K562 (cell line): ENCODE data around the gene UNC119. TPM values are rescaled to one million over a fixed set of nuclear protein-coding genes. Genes with fewer than 3 reads are reported as not detected.

Experiments used
- DIDO1 ChIP-seq: fragments of 450-650 bp; IDR thresholded peaks from 2 replicates; pipeline ENCODE4 v1.6.1; 2016; ENCODE audit warnings: low read depth, missing biosample characterization, missing genetic modification characterization
- HNRNPK ChIP-seq: fragments of 200-400 bp; formaldehyde crosslinking; IDR thresholded peaks from one replicate; pipeline ENCODE4 v1.6.1; 2018; ENCODE audit warnings: mild to moderate bottlenecking, low read depth, low read length; ENCODE audit not compliant: poor library complexity, severe bottlenecking
- KHSRP ChIP-seq: fragments of 450-650 bp; IDR thresholded peaks from 2 replicates; pipeline ENCODE4 v1.6.1; 2017
- MECOM ChIP-seq: fragments of 250-450 bp; sonication (Bioruptor Pico); IDR thresholded peaks from 2 replicates; pipeline ENCODE4 v1.8.0; 2022; ENCODE audit warnings: inconsistent platforms
- MXD1 ChIP-seq: fragments of 250-450 bp; sonication (Bioruptor Pico); IDR thresholded peaks from 2 replicates; pipeline ENCODE4 v1.8.0; 2021; ENCODE audit warnings: borderline replicate concordance, mild to moderate bottlenecking, moderate library complexity; ENCODE audit not compliant: poor library complexity, severe bottlenecking
- SMARCC2 ChIP-seq: fragments of 450-650 bp; IDR thresholded peaks from 2 replicates; pipeline ENCODE4 v1.6.1; 2017; ENCODE audit warnings: antibody characterized with exemption, moderate library complexity, mild to moderate bottlenecking, low read depth
- SMC3 ChIP-seq: conservative IDR thresholded peaks from 2 replicates; pipeline ENCODE4 v1.6.1; 2011; ENCODE audit warnings: low read depth, low read length, improper control_type of control experiment; ENCODE audit not compliant: insufficient read depth
- TBP ChIP-seq: optimal IDR thresholded peaks from 2 replicates; pipeline ENCODE3; 2011; ENCODE audit warnings: low read depth, low read length, improper control_type of control experiment
- VEZF1 ChIP-seq: fragments of 200-800 bp; sonication (Bioruptor generic); IDR thresholded peaks from 2 replicates; pipeline ENCODE4 v1.6.1; 2017; ENCODE audit warnings: missing genetic modification characterization, missing compliant biosample characterization
- ZNF431 ChIP-seq: sonication (generic); formaldehyde crosslinking; IDR thresholded peaks from 2 replicates; pipeline ENCODE4 v1.8.0; 2022; ENCODE audit warnings: mild to moderate bottlenecking, missing genetic modification reagents
- polyA plus RNA-seq, 8 experiments: library from polyadenylated mRNA; depleted of rRNA in 4 of 8; stranded (reverse) in 5 of 8; unstranded in 3 of 8; fragments of >200 nt; fragmentation: Nextera tagmentation in 2 of 8; fragmentation: Illumina TruSeq in 1 of 8; extraction: Ambion mirVana in 2 of 8; extraction: Trizol in 1 of 8; gene quantifications; 2 replicates each; pipeline versions ENCODE4 v1.2.1 to v1.2.3, GENCODE V29; 2011 to 2014; ENCODE audit warnings: inconsistent platforms in 1 of 8, missing spikeins in 1 of 8
- total RNA-seq, 7 experiments: library from RNA; depleted of rRNA in 6 of 7; stranded (reverse); fragments of >200 nt in 6 of 7; fragmentation: Illumina TruSeq in 2 of 7; extraction: Trizol in 2 of 7; gene quantifications; 2 replicates each; pipeline versions ENCODE4 v1.2.1 to v1.2.3, GENCODE V29; 2011 to 2021; ENCODE audit warnings: low replicate concordance in 1 of 7
- TF ChIP-seq, protein P1 (sequence below): fragments of 250-450 bp; sonication (Bioruptor Pico); IDR thresholded peaks from 2 replicates; pipeline ENCODE4 v1.8.0; 2021; ENCODE audit warnings: mild to moderate bottlenecking, moderate library complexity
- TF ChIP-seq, protein P2 (sequence below): fragments of 450-650 bp; IDR thresholded peaks from 2 replicates; pipeline ENCODE4 v1.6.1; 2017; ENCODE audit warnings: antibody characterized with exemption
- TF ChIP-seq, protein P3 (sequence below): sonication (generic); formaldehyde crosslinking; IDR thresholded peaks from 2 replicates; pipeline ENCODE4 v1.8.1; 2023; ENCODE audit warnings: mild to moderate bottlenecking, missing genetic modification reagents
- TF ChIP-seq, protein P4 (sequence below): sonication (generic); formaldehyde crosslinking; IDR thresholded peaks from 2 replicates; pipeline ENCODE4 v1.8.0; 2022; ENCODE audit warnings: missing genetic modification reagents, mild to moderate bottlenecking, borderline replicate concordance

Gene UNC119
- total and polyA plus RNA-seq, 9 of the 15 experiments (the other 6 are each of a cell fraction or from before 2014, with no cell fraction given): 0.37 to 47.7 (median 16.3) TPM

DNA sequence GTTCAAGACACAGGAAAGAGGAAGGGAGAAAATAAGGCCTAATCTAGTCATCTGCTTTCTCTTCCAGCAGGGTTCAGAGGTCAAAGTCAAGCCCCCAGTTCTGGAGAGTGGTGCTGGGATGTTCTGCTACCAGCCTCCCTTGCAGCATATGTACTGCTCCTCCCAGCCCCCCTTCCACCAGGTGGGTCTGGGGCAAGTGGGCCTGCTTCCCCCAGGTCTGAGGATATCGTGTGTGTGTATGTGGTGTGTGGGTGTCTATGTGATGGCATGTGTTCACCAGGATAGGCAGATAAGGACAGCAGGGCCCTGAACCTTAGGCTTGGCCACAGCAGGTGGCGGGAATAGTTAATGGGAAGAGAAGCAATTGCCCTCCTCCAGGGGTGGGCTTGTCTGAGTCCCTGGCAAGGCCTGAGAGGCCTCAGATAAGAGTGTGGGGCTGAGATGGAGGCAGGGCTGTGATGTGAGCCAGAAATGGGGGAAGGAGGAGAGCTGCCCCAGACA lies 25.2 kb downstream of the UNC119 start (continued):
- TF ChIP-seq DIDO1 (tag) (no peak), SMARCC2 (peak; percentile 72), MXD1 (CRISPR knock-in tag) (no peak), TBP (no peak), KHSRP (peak; percentile 71; the same call in 1 of the 2 replicates), VEZF1 (CRISPR knock-in tag) (peak; percentile 86), SMC3 (no peak), ZNF431 (no peak), HNRNPK (no peak), MECOM (CRISPR knock-in tag) (no peak)
- TF ChIP-seq, protein P1, sequence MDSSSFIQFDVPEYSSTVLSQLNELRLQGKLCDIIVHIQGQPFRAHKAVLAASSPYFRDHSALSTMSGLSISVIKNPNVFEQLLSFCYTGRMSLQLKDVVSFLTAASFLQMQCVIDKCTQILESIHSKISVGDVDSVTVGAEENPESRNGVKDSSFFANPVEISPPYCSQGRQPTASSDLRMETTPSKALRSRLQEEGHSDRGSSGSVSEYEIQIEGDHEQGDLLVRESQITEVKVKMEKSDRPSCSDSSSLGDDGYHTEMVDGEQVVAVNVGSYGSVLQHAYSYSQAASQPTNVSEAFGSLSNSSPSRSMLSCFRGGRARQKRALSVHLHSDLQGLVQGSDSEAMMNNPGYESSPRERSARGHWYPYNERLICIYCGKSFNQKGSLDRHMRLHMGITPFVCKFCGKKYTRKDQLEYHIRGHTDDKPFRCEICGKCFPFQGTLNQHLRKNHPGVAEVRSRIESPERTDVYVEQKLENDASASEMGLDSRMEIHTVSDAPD (CRISPR knock-in tag): no peak; the same call in 1 of the 2 replicates
- TF ChIP-seq, protein P2, sequence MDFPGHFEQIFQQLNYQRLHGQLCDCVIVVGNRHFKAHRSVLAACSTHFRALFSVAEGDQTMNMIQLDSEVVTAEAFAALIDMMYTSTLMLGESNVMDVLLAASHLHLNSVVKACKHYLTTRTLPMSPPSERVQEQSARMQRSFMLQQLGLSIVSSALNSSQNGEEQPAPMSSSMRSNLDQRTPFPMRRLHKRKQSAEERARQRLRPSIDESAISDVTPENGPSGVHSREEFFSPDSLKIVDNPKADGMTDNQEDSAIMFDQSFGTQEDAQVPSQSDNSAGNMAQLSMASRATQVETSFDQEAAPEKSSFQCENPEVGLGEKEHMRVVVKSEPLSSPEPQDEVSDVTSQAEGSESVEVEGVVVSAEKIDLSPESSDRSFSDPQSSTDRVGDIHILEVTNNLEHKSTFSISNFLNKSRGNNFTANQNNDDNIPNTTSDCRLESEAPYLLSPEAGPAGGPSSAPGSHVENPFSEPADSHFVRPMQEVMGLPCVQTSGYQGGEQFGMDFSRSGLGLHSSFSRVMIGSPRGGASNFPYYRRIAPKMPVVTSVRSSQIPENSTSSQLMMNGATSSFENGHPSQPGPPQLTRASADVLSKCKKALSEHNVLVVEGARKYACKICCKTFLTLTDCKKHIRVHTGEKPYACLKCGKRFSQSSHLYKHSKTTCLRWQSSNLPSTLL: no peak
- TF ChIP-seq, protein P3, sequence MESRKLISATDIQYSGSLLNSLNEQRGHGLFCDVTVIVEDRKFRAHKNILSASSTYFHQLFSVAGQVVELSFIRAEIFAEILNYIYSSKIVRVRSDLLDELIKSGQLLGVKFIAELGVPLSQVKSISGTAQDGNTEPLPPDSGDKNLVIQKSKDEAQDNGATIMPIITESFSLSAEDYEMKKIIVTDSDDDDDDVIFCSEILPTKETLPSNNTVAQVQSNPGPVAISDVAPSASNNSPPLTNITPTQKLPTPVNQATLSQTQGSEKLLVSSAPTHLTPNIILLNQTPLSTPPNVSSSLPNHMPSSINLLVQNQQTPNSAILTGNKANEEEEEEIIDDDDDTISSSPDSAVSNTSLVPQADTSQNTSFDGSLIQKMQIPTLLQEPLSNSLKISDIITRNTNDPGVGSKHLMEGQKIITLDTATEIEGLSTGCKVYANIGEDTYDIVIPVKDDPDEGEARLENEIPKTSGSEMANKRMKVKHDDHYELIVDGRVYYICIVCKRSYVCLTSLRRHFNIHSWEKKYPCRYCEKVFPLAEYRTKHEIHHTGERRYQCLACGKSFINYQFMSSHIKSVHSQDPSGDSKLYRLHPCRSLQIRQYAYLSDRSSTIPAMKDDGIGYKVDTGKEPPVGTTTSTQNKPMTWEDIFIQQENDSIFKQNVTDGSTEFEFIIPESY: no peak
- TF ChIP-seq, protein P4, sequence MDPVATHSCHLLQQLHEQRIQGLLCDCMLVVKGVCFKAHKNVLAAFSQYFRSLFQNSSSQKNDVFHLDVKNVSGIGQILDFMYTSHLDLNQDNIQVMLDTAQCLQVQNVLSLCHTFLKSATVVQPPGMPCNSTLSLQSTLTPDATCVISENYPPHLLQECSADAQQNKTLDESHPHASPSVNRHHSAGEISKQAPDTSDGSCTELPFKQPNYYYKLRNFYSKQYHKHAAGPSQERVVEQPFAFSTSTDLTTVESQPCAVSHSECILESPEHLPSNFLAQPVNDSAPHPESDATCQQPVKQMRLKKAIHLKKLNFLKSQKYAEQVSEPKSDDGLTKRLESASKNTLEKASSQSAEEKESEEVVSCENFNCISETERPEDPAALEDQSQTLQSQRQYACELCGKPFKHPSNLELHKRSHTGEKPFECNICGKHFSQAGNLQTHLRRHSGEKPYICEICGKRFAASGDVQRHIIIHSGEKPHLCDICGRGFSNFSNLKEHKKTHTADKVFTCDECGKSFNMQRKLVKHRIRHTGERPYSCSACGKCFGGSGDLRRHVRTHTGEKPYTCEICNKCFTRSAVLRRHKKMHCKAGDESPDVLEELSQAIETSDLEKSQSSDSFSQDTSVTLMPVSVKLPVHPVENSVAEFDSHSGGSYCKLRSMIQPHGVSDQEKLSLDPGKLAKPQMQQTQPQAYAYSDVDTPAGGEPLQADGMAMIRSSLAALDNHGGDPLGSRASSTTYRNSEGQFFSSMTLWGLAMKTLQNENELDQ (CRISPR knock-in tag): no peak
